CD4-positive, alpha-beta T cell (primary cell): Measurements from ENCODE around the gene FAM107B. TPM values are rescaled to one million over a fixed set of nuclear protein-coding genes. Genes with fewer than 3 reads are reported as not detected.

Experiments used
- ATAC-seq: fragments of 200-7000 bp; cut with Tn5 transposase; one replicate; pipeline ENCODE4 v1.10.0; 2022; ENCODE audit warnings: mild to moderate bottlenecking; ENCODE audit not compliant: poor library complexity
- CTCF ChIA-PET: fragments of 350-600 bp; sonication (Branson Sonifier 250); formaldehyde crosslinking; loops from one replicate; lab custom pipeline; 2021; ENCODE audit warnings: antibody characterized with exemption, inconsistent platforms; lab: Charles Lee
- POLR2A ChIA-PET: fragments of 350-600 bp; sonication (Branson Sonifier 250); formaldehyde crosslinking; loops from one replicate; lab custom pipeline; 2021; ENCODE audit warnings: antibody characterized with exemption, inconsistent platforms; lab: Charles Lee
- DNase-seq, 14 experiments: peaks; one replicate each; pipeline ENCODE4 v3.0.0-alpha.2; 2013 to 2020; ENCODE audit warnings: mixed read lengths in 2 of 14
- H3K27ac ChIP-seq, 2 donors: one replicate each; pipeline versions ENCODE4 v1.5.1 to v1.7.0; 2013; ENCODE audit warnings: low read length in 2 of 2, low read depth in 1 of 2, mild to moderate bottlenecking in 1 of 2
- H3K27me3 ChIP-seq, 2 experiments: 1 replicate in 1 of 2; 2 replicates in 1 of 2; pipeline versions ENCODE4 v1.6.1 to v1.7.0; 2013; ENCODE audit warnings: low read length in 2 of 2, control low read depth in 1 of 2, mild to moderate bottlenecking in 1 of 2, moderate library complexity in 1 of 2; ENCODE audit not compliant: insufficient read depth in 2 of 2, control insufficient read depth in 1 of 2
- H3K36me3 ChIP-seq: one replicate; pipeline ENCODE4 v1.6.1; 2013; ENCODE audit warnings: low read length, control low read depth; ENCODE audit not compliant: insufficient read depth
- H3K4me1 ChIP-seq: one replicate; pipeline ENCODE4 v1.6.1; 2013; ENCODE audit warnings: low read length, control low read depth; ENCODE audit not compliant: insufficient read depth
- H3K4me3 ChIP-seq: one replicate; pipeline ENCODE4 v1.5.1; 2013; ENCODE audit warnings: mild to moderate bottlenecking, low read length, moderate library complexity
- H3K9me3 ChIP-seq, 2 experiments: 1 replicate in 1 of 2; 2 replicates in 1 of 2; pipeline versions ENCODE4 v1.6.1 to v1.7.0; 2013; ENCODE audit warnings: low read length in 2 of 2, mild to moderate bottlenecking in 2 of 2, control low read depth in 1 of 2, moderate library complexity in 1 of 2; ENCODE audit not compliant: control insufficient read depth in 1 of 2, insufficient read depth in 1 of 2
- H3K27ac Mint-ChIP-seq: one replicate; pipeline ENCODE4 v1.8.0; 2020; ENCODE audit warnings: mixed read lengths
- H3K27me3 Mint-ChIP-seq: one replicate; pipeline ENCODE4 v1.8.0; 2021; ENCODE audit warnings: mixed read lengths
- H3K36me3 Mint-ChIP-seq: one replicate; pipeline ENCODE4 v1.8.0; 2021; ENCODE audit warnings: low read depth, mixed read lengths
- H3K4me1 Mint-ChIP-seq: one replicate; pipeline ENCODE4 v1.8.0; 2021; ENCODE audit warnings: low read depth, mixed read lengths
- H3K4me3 Mint-ChIP-seq: one replicate; pipeline ENCODE4 v1.8.0; 2020; ENCODE audit warnings: mild to moderate bottlenecking, mixed read lengths
- H3K9me3 Mint-ChIP-seq: one replicate; pipeline ENCODE4 v1.8.0; 2020; ENCODE audit warnings: mixed read lengths
- CTCF ChIP-seq: fragments of 200-600 bp; IDR thresholded peaks from one replicate; pipeline ENCODE4 v1.8.0; 2022; ENCODE audit warnings: antibody characterized with exemption, mild to moderate bottlenecking
- intact Hi-C, 2 experiments: fragments of 100-400 bp; cut with DNase I in 1 of 2; cut with micrococcal nuclease in 1 of 2; formaldehyde crosslinking; loops; one replicate each; pipeline versions ENCODE4 v1.15.1 to v1.9.0; 2023 to 2025; cut with DNase I, micrococcal nuclease
- total RNA-seq, 174 experiments: library from RNA in 2 of 174; stranded (reverse) in 2 of 174; gene quantifications; one replicate each; pipeline ENCODE4 v1.2.3 and lab custom pipeline; 2021 to 2026

Gene FAM107B
- total RNA-seq, 2 experiments from 2014 or later: 261 to 262 TPM

DNA sequence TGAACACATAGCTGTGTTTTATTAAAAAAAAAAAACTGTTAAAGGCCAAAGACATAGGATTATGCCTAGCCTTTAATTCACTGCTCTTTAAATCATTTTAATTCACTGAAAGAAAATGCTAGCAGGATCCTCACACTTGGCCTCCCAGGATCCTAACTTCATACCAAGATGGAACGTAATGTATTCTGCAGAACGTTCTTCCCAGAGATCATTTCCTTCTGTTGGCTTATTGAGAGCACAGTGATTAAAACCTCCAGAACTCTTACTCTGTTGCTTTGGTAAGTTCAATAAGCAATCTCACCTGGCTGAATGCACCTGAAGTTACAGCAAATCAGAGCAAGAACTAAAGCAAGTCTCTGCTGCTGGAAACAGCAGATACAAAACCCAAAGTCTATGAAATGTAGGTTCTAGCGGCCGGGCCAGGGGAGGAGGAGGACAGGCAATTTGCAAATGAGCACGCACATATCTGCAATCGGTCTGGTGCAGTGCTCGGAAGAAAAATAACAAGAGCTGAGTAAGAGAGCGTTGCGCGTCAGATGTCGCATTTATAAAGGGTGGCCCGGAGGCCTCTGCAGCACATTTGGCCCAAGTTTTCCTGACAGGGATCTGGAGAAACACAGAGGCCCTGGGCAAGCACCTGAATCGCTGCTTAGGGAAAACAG lies 193.9 kb downstream of the FAM107B start:
- POLR2A ChIA-PET: interaction anchor here (1.0 kb wide), 1 partner anchor 9 kb away, joined by 3 read pairs; no protein-coding TSS in a partner anchor
- H3K9me3 ChIP-seq: no peaks in the 10 kb centered on the region
- peaks cover 31% of the 10 kb centered on the region for H3K36me3 Mint-ChIP-seq
- DNase-seq (peak in 1 of 14 experiments; percentile 5), ATAC-seq (no peak)
- peak overlapping the region; percentile 97 for H3K27ac Mint-ChIP-seq
- intact Hi-C loops: no loop called here
- H3K27ac ChIP-seq: peak overlapping the region in 1 of 2 donors; percentile 17
- peaks cover 18% of the 10 kb centered on the region for H3K36me3 ChIP-seq
- peak overlapping the region; percentile 57 for H3K4me3 Mint-ChIP-seq
- no peaks in the 10 kb centered on the region for H3K27me3 Mint-ChIP-seq
- no peak overlapping the region for H3K4me3 ChIP-seq
- no peaks in the 10 kb centered on the region for H3K27me3 ChIP-seq
- no peaks in the 10 kb centered on the region for H3K9me3 Mint-ChIP-seq
- CTCF ChIA-PET: interaction anchor here (1.3 to 1.4 kb wide), 3 partner anchors 14 to 28 kb away, joined by 3 read pairs; no protein-coding TSS in a partner anchor
- TF ChIP-seq CTCF: no peak
- peaks cover 73% of the 10 kb centered on the region for H3K4me1 ChIP-seq
- H3K4me1 Mint-ChIP-seq: peaks cover 89% of the 10 kb centered on the region

GRCh38 chr10:14579405-14579804 lies 195.3 kb downstream of the FAM107B start:
- Histone ChIP-seq H3K36me3 (peaks cover 23% of the 10 kb centered on the region), H3K27ac (no peak overlapping the region), H3K27me3 (no peaks in the 10 kb centered on the region), H3K4me3 (no peak overlapping the region), H3K4me1 (peaks cover 67% of the 10 kb centered on the region), H3K9me3 (no peaks in the 10 kb centered on the region)
- CTCF ChIA-PET: interaction anchor here (1.0 to 1.4 kb wide), 2 partner anchors 10 to 26 kb away, joined by 3 read pairs; no protein-coding TSS in a partner anchor
- ATAC-seq (no peak), DNase-seq (no peak)
- POLR2A ChIA-PET: interaction anchor here (0.6 to 1.2 kb wide), 3 partner anchors 10 to 1174 kb away, joined by 3 to 8 read pairs (median 3); no protein-coding TSS in a partner anchor
- intact Hi-C loops: no loop called here
- H3K4me1 Mint-ChIP-seq: peaks cover 89% of the 10 kb centered on the region
- H3K36me3 Mint-ChIP-seq: peaks cover 37% of the 10 kb centered on the region
- TF ChIP-seq CTCF: no peak
- no peak overlapping the region for H3K4me3 Mint-ChIP-seq
- H3K9me3 Mint-ChIP-seq: no peaks in the 10 kb centered on the region
- H3K27me3 Mint-ChIP-seq: no peaks in the 10 kb centered on the region
- H3K27ac Mint-ChIP-seq: peak overlapping the region; percentile 97

- H3K9me3 ChIP-seq: no peaks in the 10 kb centered on the region
- ATAC-seq: no peak
- DNase-seq: no peak
- POLR2A ChIA-PET: interaction anchor here (0.6 to 1.2 kb wide), 9 partner anchors 9 to 26 kb away, joined by 3 to 8 read pairs (median 3); no protein-coding TSS in a partner anchor
- H3K27me3 Mint-ChIP-seq: no peaks in the 10 kb centered on the region
- no peaks in the 10 kb centered on the region for H3K9me3 Mint-ChIP-seq
- peak overlapping the region; percentile 44 for H3K4me3 Mint-ChIP-seq
- H3K4me1 Mint-ChIP-seq: peaks cover 88% of the 10 kb centered on the region
- no peak for TF ChIP-seq CTCF
- H3K4me1 ChIP-seq: peaks cover 66% of the 10 kb centered on the region
- CTCF ChIA-PET: interaction anchor here (0.6 to 1.0 kb wide), 2 partner anchors 9 to 67 kb away, joined by 3 to 4 read pairs; no protein-coding TSS in a partner anchor
- H3K27me3 ChIP-seq: no peaks in the 10 kb centered on the region
- peaks cover 41% of the 10 kb centered on the region for H3K36me3 Mint-ChIP-seq
- peaks cover 23% of the 10 kb centered on the region for H3K36me3 ChIP-seq
- intact Hi-C loops: no loop called here
- H3K4me3 ChIP-seq: no peak overlapping the region
- no peak overlapping the region for H3K27ac ChIP-seq
- H3K27ac Mint-ChIP-seq: peak overlapping the region; percentile 97
These were observed 196.4 kb downstream of the FAM107B start for GRCh38 chr10:14578060-14578952.
